PC-9 (cell line): ENCODE results near the gene HERC4. TPM values are rescaled to one million over a fixed set of nuclear protein-coding genes. Genes with fewer than 3 reads are reported as not detected.
"Not testable (repeated sequence)": the region's sequence is repeated elsewhere in the genome, so short reads cannot be mapped to it uniquely, and the experiment has no call there.

ENCODE experiments used
- BruUV-seq: library from RNA; stranded (reverse); fragments of 400-500 nt; replicated peaks from 2 replicates; lab custom pipeline; 2021; lab: Mats Ljungman, UMichigan
- CTCF ChIA-PET: fragments of 300-600 bp; sonication (Branson Sonifier 250); formaldehyde crosslinking; loops from one replicate; lab custom pipeline; 2022; ENCODE audit warnings: antibody characterized with exemption; lab: Charles Lee
- POLR2A ChIA-PET: fragments of 300-600 bp; sonication (Branson Sonifier 250); formaldehyde crosslinking; loops from one replicate; lab custom pipeline; 2022; ENCODE audit warnings: antibody characterized with exemption; ENCODE audit not compliant: unreplicated experiment; lab: Charles Lee
- DNase-seq, 2 experiments: peaks; one replicate each; pipeline versions ENCODE4 v3.0.0 to v3.0.0-alpha.2; 2015 to 2022; ENCODE audit warnings: mixed read lengths in 1 of 2
- H2AFZ ChIP-seq: fragments of 200-600 bp; sonication (generic); 2 replicates; pipeline ENCODE4 v1.8.1; 2017; ENCODE audit warnings: antibody characterized with exemption
- H3F3A ChIP-seq: fragments of 200-600 bp; sonication (generic); 2 replicates; pipeline ENCODE4 v1.8.1; 2017; ENCODE audit warnings: antibody characterized with exemption, mild to moderate bottlenecking, low read depth; ENCODE audit not compliant: insufficient read depth
- H3K27ac ChIP-seq: fragments of 200-600 bp; sonication (generic); 2 replicates; pipeline ENCODE4 v1.6.1; 2016; ENCODE audit warnings: mixed run types
- H3K27me3 ChIP-seq: fragments of 200-600 bp; sonication (generic); 2 replicates; pipeline ENCODE4 v1.6.1; 2016; ENCODE audit warnings: low read depth, mixed run types; ENCODE audit not compliant: insufficient read depth
- H3K36me3 ChIP-seq: fragments of 200-600 bp; sonication (generic); 2 replicates; pipeline ENCODE4 v1.6.1; 2016; ENCODE audit warnings: low read depth, mixed run types
- H3K4me1 ChIP-seq: fragments of 200-600 bp; sonication (generic); replicated peaks from 2 replicates; pipeline ENCODE4 v1.6.1; 2016; ENCODE audit warnings: mixed run types; ENCODE audit not compliant: insufficient read depth
- H3K4me2 ChIP-seq: fragments of 200-600 bp; sonication (generic); 2 replicates; pipeline ENCODE4 v1.6.1; 2017; ENCODE audit warnings: mixed run types
- H3K4me3 ChIP-seq: fragments of 200-600 bp; sonication (generic); 2 replicates; pipeline ENCODE4 v1.6.1; 2016; ENCODE audit warnings: mixed run types
- H3K79me2 ChIP-seq: fragments of 200-600 bp; sonication (generic); 2 replicates; pipeline ENCODE4 v1.6.1; 2017; ENCODE audit warnings: low read depth, mixed run types
- H3K9me2 ChIP-seq: fragments of 200-600 bp; sonication (generic); 2 replicates; pipeline ENCODE4 v1.8.1; 2017; ENCODE audit warnings: mild to moderate bottlenecking; ENCODE audit not compliant: insufficient read depth
- H3K9me3 ChIP-seq: fragments of 200-600 bp; sonication (generic); 2 replicates; pipeline ENCODE4 v1.8.1; 2016; ENCODE audit warnings: low read depth; ENCODE audit not compliant: insufficient read depth
- H4K20me1 ChIP-seq: fragments of 200-600 bp; sonication (generic); 2 replicates; pipeline ENCODE4 v1.8.1; 2017; ENCODE audit not compliant: insufficient read depth
- EZH2 ChIP-seq: fragments of 200-600 bp; sonication (generic); IDR thresholded peaks from 2 replicates; pipeline ENCODE4 v1.8.0; 2017; ENCODE audit warnings: antibody characterized with exemption, low read depth
- intact Hi-C: fragments of 100-400 bp; cut with micrococcal nuclease; formaldehyde crosslinking; loops from one replicate; pipeline ENCODE4 v1.10.0; 2022; ENCODE audit not compliant: unreplicated experiment
- total RNA-seq: library from RNA; stranded (reverse); gene quantifications from 2 replicates; pipeline ENCODE4 v1.2.3, GENCODE V29; 2021
- TF ChIP-seq, protein P1 (sequence below): fragments of 200-600 bp; sonication (generic); conservative IDR thresholded peaks from 2 replicates; pipeline ENCODE4 v1.6.1; 2017; ENCODE audit warnings: mixed run types, antibody characterized with exemption, mild to moderate bottlenecking, moderate library complexity

Gene HERC4
- total RNA-seq, 1 experiment from 2014 or later = 116 TPM

DNA sequence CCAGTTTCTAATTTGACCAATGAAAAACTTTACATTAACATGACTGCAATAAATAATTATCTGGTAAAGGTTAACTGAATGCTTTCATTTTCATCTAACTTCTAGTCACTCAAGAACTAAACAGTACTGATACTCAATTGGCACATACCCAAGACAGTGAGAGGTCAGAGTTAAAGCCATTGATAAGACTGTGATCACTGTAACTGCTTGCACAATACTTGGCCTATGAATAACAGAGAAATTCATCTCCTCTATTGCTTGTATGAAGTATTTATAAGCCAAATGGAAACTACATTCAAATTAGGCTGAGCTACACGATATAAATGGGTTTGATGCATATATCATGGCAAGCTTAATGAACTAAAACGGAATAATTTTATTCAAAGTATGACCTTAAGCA is 43.0 kb downstream of the HERC4 start:
- intact Hi-C loops = loop anchor here (5.0 kb wide), 1 partner anchor 35 kb away; no protein-coding TSS in a partner anchor
- Histone ChIP-seq H3K4me1 (no peaks in the 10 kb centered on the region), H3K79me2 (peaks cover 7% of the 10 kb centered on the region), H3K36me3 (peaks cover 41% of the 10 kb centered on the region), H3K4me2 (no peak overlapping the region), H3K9me3 (no peaks in the 10 kb centered on the region), H3K27me3 (no peaks in the 10 kb centered on the region), H3K9me2 (no peaks in the 10 kb centered on the region), H3F3A (peaks cover 57% of the 10 kb centered on the region), H3K27ac (no peak overlapping the region), H2AFZ (no peak overlapping the region), H4K20me1 (no peaks in the 10 kb centered on the region), H3K4me3 (no peak overlapping the region)
- POLR2A ChIA-PET = no interaction called here
- CTCF ChIA-PET = no interaction called here
- DNase-seq = no peak
- TF ChIP-seq, protein P1, sequence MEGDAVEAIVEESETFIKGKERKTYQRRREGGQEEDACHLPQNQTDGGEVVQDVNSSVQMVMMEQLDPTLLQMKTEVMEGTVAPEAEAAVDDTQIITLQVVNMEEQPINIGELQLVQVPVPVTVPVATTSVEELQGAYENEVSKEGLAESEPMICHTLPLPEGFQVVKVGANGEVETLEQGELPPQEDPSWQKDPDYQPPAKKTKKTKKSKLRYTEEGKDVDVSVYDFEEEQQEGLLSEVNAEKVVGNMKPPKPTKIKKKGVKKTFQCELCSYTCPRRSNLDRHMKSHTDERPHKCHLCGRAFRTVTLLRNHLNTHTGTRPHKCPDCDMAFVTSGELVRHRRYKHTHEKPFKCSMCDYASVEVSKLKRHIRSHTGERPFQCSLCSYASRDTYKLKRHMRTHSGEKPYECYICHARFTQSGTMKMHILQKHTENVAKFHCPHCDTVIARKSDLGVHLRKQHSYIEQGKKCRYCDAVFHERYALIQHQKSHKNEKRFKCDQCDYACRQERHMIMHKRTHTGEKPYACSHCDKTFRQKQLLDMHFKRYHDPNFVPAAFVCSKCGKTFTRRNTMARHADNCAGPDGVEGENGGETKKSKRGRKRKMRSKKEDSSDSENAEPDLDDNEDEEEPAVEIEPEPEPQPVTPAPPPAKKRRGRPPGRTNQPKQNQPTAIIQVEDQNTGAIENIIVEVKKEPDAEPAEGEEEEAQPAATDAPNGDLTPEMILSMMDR = no peak
- TF ChIP-seq EZH2 = no peak
- no TSS peak for BruUV-seq

DNA sequence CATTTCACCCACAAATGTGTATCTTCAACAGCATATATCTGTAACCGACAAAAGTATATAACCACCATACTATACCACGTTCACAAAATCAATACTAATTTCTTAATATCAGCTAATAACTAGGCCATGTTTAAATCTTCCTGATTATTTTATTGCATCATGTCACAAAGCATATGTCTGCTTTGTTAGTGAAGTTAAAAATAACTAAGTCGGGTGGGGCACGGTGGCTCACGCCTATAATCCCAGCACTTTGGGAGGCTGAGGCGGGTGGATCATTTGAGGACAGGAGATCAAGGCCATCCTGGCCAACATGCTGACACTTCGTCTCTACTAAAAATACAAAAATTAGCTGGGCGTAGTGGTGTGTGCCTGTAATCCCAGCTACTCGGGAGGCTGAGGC is 47.7 kb downstream of the HERC4 start:
- Histone ChIP-seq H3K4me2 (no peak overlapping the region), H3K27ac (no peak overlapping the region; the same call in 1 of the 2 replicates), H3F3A (peaks cover 48% of the 10 kb centered on the region), H3K4me1 (no peaks in the 10 kb centered on the region), H3K27me3 (no peaks in the 10 kb centered on the region), H3K9me2 (no peaks in the 10 kb centered on the region), H2AFZ (no peak overlapping the region), H3K9me3 (no peaks in the 10 kb centered on the region), H3K79me2 (no peaks in the 10 kb centered on the region; the same call in 1 of the 2 replicates), H3K4me3 (no peak overlapping the region), H4K20me1 (no peaks in the 10 kb centered on the region; the same call in 1 of the 2 replicates), H3K36me3 (peaks cover 52% of the 10 kb centered on the region)
- intact Hi-C loops = loop anchor here (10.0 kb wide), 1 partner anchor 173 kb away; no protein-coding TSS in a partner anchor
- CTCF ChIA-PET = no interaction called here
- POLR2A ChIA-PET = no interaction called here
- no peak for DNase-seq
- TF ChIP-seq, protein P1 = no peak
- TF ChIP-seq EZH2 = no peak
- BruUV-seq = no TSS peak

DNA sequence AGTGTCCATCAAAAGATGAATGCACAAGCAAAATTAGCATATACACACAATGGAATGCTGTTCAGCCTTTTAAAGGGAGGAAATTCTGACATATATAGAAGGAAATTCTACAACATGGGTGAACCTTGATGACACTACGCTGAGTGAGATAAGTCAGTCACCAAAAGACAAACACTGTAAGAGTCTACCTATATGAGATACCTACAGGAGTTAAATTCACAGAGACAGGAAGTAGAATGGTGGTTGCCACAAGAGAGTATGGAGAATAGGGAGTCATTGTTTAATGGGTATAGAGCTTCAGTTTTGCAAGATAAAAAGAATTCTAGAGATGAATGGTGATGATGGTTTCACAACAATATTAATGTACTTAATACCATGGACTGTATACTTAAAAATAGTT is 51.8 kb downstream of the HERC4 start:
- Histone ChIP-seq H3K4me2 (no peak overlapping the region), H3K27me3 (no peaks in the 10 kb centered on the region), H3K79me2 (no peaks in the 10 kb centered on the region; the same call in 1 of the 2 replicates), H3K9me2 (no peaks in the 10 kb centered on the region), H3F3A (peaks cover 33% of the 10 kb centered on the region), H3K9me3 (no peaks in the 10 kb centered on the region), H3K27ac (no peak overlapping the region), H4K20me1 (no peaks in the 10 kb centered on the region; the same call in 1 of the 2 replicates), H3K36me3 (peaks cover 57% of the 10 kb centered on the region), H2AFZ (no peak overlapping the region), H3K4me1 (no peaks in the 10 kb centered on the region), H3K4me3 (no peak overlapping the region)
- intact Hi-C loops = loop anchor here (10.0 kb wide), 1 partner anchor 168 kb away; no protein-coding TSS in a partner anchor
- no peak for DNase-seq
- CTCF ChIA-PET = no interaction called here
- TF ChIP-seq, protein P1 = no peak
- TF ChIP-seq EZH2 = no peak
- POLR2A ChIA-PET = no interaction called here
- no TSS peak for BruUV-seq

DNA sequence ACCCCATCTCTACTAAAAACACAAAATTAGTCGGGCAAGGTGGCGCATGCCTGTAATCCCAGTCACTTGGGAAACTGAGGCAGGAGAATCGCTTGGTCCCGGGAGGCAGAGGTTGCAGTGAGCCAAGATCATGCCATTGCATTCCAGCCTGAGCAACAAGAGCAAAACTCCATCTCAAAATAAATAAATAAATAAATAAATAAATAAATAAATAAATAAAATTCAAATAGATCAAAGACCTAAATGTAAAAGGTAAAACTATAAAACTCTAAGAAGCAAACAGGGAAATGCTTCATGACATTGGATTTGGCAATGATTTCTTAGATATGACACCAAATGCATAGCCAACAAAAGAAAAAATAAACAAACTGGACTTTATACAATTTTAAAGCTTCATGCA is 52.8 kb downstream of the HERC4 start:
- H3K9me3 ChIP-seq, H3K4me3 ChIP-seq, H2AFZ ChIP-seq, H3K79me2 ChIP-seq, DNase-seq, H3K4me1 ChIP-seq, H4K20me1 ChIP-seq, BruUV-seq, H3K27me3 ChIP-seq, H3K4me2 ChIP-seq, POLR2A ChIA-PET, H3K9me2 ChIP-seq, H3K27ac ChIP-seq: not testable (repeated sequence)
- intact Hi-C loops = loop anchor here (10.0 kb wide), 1 partner anchor 168 kb away; no protein-coding TSS in a partner anchor
- H3K36me3 ChIP-seq = peaks cover 62% of the 10 kb centered on the region
- peaks cover 31% of the 10 kb centered on the region for H3F3A ChIP-seq
- CTCF ChIA-PET = interaction anchor here (0.6 kb wide), 1 partner anchor 279 kb away, joined by 3 read pairs; no protein-coding TSS in a partner anchor

DNA sequence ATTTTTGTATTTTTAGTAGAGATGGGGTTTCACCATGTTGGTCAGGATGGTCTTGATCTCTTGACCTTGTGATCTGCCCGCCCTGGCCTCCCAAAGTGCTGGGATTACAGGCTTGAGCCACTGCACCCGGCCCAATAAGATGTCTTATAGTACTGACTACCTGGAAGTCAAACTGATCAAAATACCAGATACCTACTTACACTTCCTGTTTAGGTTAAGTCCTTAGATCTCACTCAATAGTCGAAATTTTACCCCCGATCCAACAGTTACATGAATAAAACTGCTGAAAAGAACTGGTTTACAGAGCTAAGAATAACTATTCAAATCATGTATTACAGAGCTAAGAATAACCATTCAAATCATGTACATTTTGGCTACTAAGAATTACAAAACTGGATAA is 58.6 kb downstream of the HERC4 start:
- CTCF ChIA-PET = interaction anchor here (0.5 kb wide), 1 partner anchor 382 kb away, joined by 6 read pairs; no protein-coding TSS in a partner anchor
- H2AFZ ChIP-seq, H3K9me3 ChIP-seq, H3K4me3 ChIP-seq, H3K79me2 ChIP-seq, BruUV-seq, H3K27me3 ChIP-seq, H4K20me1 ChIP-seq, H3K9me2 ChIP-seq, intact Hi-C loops, H3K27ac ChIP-seq, DNase-seq, H3K4me1 ChIP-seq, H3K4me2 ChIP-seq: not testable (repeated sequence)
- peaks cover 45% of the 10 kb centered on the region for H3K36me3 ChIP-seq
- POLR2A ChIA-PET = interaction anchor here (0.6 kb wide), 1 partner anchor 11 kb away, joined by 3 read pairs; no protein-coding TSS in a partner anchor
- peaks cover 37% of the 10 kb centered on the region for H3F3A ChIP-seq
